GM12864 (cell line): Measurements from ENCODE around the gene OGFR.

Experiments
- DNase-seq: peaks from one replicate; pipeline ENCODE4 v3.0.0-alpha.2; 2011; ENCODE audit warnings: low read depth
- H3K4me3 ChIP-seq: 2 replicates; pipeline ENCODE4 v1.5.1; 2011; ENCODE audit warnings: mild to moderate bottlenecking, low read depth, low read length, control low read depth
- CTCF ChIP-seq: IDR thresholded peaks from 2 replicates; pipeline ENCODE4 v1.5.1; 2011; ENCODE audit warnings: low read depth, mild to moderate bottlenecking, moderate library complexity, low read length, control low read depth, inconsistent platforms; ENCODE audit errors: missing control alignments

OGFR gene

GRCh38 chr20:62769346-62770071 lies 35.1 kb upstream of the OGFR start:
- DNase-seq, result no peak
- no peak overlapping the region for H3K4me3 ChIP-seq
- TF ChIP-seq CTCF, result no peak

- no peak for DNase-seq
- H3K4me3 ChIP-seq, result no peak overlapping the region
- TF ChIP-seq CTCF, result no peak
Measured at GRCh38 chr20:62770111-62770910, 34.3 kb upstream of the OGFR start.

GRCh38 chr20:62770916-62771315 lies 33.7 kb upstream of the OGFR start:
- no peak for TF ChIP-seq CTCF
- no peak overlapping the region for H3K4me3 ChIP-seq
- no peak for DNase-seq

- DNase-seq, result no peak
- H3K4me3 ChIP-seq, result no peak overlapping the region
- TF ChIP-seq CTCF, result no peak
Measured at GRCh38 chr20:62771396-62772102, 33.1 kb upstream of the OGFR start.

- no peak for TF ChIP-seq CTCF
- DNase-seq, result no peak
- H3K4me3 ChIP-seq, result no peak overlapping the region
Measured at GRCh38 chr20:62772103-62772611, 32.5 kb upstream of the OGFR start.

- TF ChIP-seq CTCF, result no peak
- H3K4me3 ChIP-seq, result no peak overlapping the region
- DNase-seq, result no peak
Measured at GRCh38 chr20:62772619-62772989, 32.0 kb upstream of the OGFR start.
